HL-60 (cell line): ENCODE results near the gene NPC2.
"Not testable (repeated sequence)": the region's sequence is repeated elsewhere in the genome, so short reads cannot be mapped to it uniquely, and the experiment has no call there.

Source experiments
- DNase-seq, 2 experiments: peaks; one replicate each; pipeline ENCODE4 v3.0.0-alpha.2; 2010 to 2020; ENCODE audit warnings: low read depth in 1 of 2, low spot score in 1 of 2
- H3K27ac ChIP-seq: fragments of 250-450 bp; sonication (Bioruptor Pico); replicated peaks from 2 replicates; pipeline ENCODE4 v1.5.1; 2020; ENCODE audit warnings: mild to moderate bottlenecking, moderate library complexity
- H3K27me3 ChIP-seq: fragments of 250-450 bp; sonication (Bioruptor Pico); 2 replicates; pipeline ENCODE4 v1.5.1; 2021; ENCODE audit warnings: mild to moderate bottlenecking, moderate library complexity; ENCODE audit not compliant: insufficient read depth, poor library complexity, severe bottlenecking
- H3K4me3 ChIP-seq: replicated peaks from 2 replicates; pipeline ENCODE4 v1.5.1; 2011; ENCODE audit warnings: mild to moderate bottlenecking, control low read depth, low read length; ENCODE audit not compliant: insufficient read depth
- CTCF ChIP-seq: IDR thresholded peaks from one replicate; pipeline ENCODE4 v1.5.1; 2011; ENCODE audit warnings: low read length, control low read depth, inconsistent platforms; ENCODE audit not compliant: insufficient read depth
- GABPA ChIP-seq: IDR thresholded peaks from 2 replicates; pipeline ENCODE4 v1.6.1; 2012; ENCODE audit warnings: low read depth
- POLR2AphosphoS5 ChIP-seq: IDR thresholded peaks from 2 replicates; pipeline ENCODE4 v1.6.1; 2012; ENCODE audit warnings: low read depth
- REST ChIP-seq: IDR thresholded peaks from 2 replicates; pipeline ENCODE4 v1.6.1; 2012; ENCODE audit warnings: low read depth; ENCODE audit not compliant: insufficient replicate concordance
- SPI1 ChIP-seq: IDR thresholded peaks from 2 replicates; pipeline ENCODE4 v1.6.1; 2012; ENCODE audit warnings: low read depth, mild to moderate bottlenecking, borderline replicate concordance

NPC2 gene

GRCh38 chr14:74457565-74457895, 35.6 kb downstream of the NPC2 start:
- Histone ChIP-seq H3K27ac (no peak overlapping the region), H3K27me3 (no peaks in the 10 kb centered on the region), H3K4me3 (no peak overlapping the region)
- no peak for DNase-seq
- no peak for TF ChIP-seq POLR2AphosphoS5
- no peak for TF ChIP-seq SPI1
- no peak for TF ChIP-seq CTCF
- TF ChIP-seq REST, result no peak
- TF ChIP-seq GABPA, result no peak

GRCh38 chr14:74456684-74457564, 36.2 kb downstream of the NPC2 start:
- TF ChIP-seq POLR2AphosphoS5 (no peak), SPI1 (no peak), GABPA (no peak), CTCF (no peak), REST (no peak)
- Histone ChIP-seq H3K27ac (no peak overlapping the region), H3K4me3 (no peak overlapping the region), H3K27me3 (no peaks in the 10 kb centered on the region)
- no peak for DNase-seq

- DNase-seq, H3K27me3 ChIP-seq, H3K27ac ChIP-seq, H3K4me3 ChIP-seq: not testable (repeated sequence)
Measured at GRCh38 chr14:74454397-74454796, 38.7 kb downstream of the NPC2 start.

GRCh38 chr14:74444866-74445265, 48.2 kb downstream of the NPC2 start:
- no peak overlapping the region for H3K27ac ChIP-seq
- no peak for DNase-seq
- H3K4me3 ChIP-seq, result no peak overlapping the region
- no peaks in the 10 kb centered on the region for H3K27me3 ChIP-seq
- TF ChIP-seq CTCF, result no peak
- no peak for TF ChIP-seq REST
